Pulmonary artery endothelial cell (primary cell): ENCODE measurements around the gene MCM3AP. TPM values are rescaled to one million over a fixed set of nuclear protein-coding genes. Genes with fewer than 3 reads are reported as not detected.

ENCODE experiments used
- DNase-seq: peaks from one replicate; pipeline ENCODE4 v3.0.0-alpha.2; 2011; ENCODE audit warnings: low read depth, low spot score
- total RNA-seq: library from RNA; depleted of rRNA; stranded (reverse); fragments of >200 nt; gene quantifications from 2 replicates; pipeline ENCODE4 v1.2.3, GENCODE V29; 2014

Gene MCM3AP
- total RNA-seq, 1 donor from 2014 or later: 87.0 TPM

- no peak for DNase-seq
Observed at GRCh38 chr21:46273341-46273740, 12.1 kb downstream of the MCM3AP start.

- no peak for DNase-seq
Observed at GRCh38 chr21:46269466-46269865, 15.9 kb downstream of the MCM3AP start.

- DNase-seq: no peak
Observed at GRCh38 chr21:46268371-46268770, 17.0 kb downstream of the MCM3AP start.

GRCh38 chr21:46266946-46267345, 18.5 kb downstream of the MCM3AP start:
- DNase-seq: no peak

- DNase-seq: no peak
Observed at GRCh38 chr21:46265736-46266525, 19.5 kb downstream of the MCM3AP start.

- no peak for DNase-seq
Observed at GRCh38 chr21:46264690-46265144, 20.7 kb downstream of the MCM3AP start.

- no peak for DNase-seq
Observed at GRCh38 chr21:46264046-46264689, 21.2 kb downstream of the MCM3AP start.

GRCh38 chr21:46256501-46256994, 28.9 kb downstream of the MCM3AP start:
- DNase-seq: no peak

- DNase-seq: no peak
Observed at GRCh38 chr21:46255758-46256337, 29.6 kb downstream of the MCM3AP start.

- no peak for DNase-seq
Observed at GRCh38 chr21:46255166-46255565, 30.2 kb downstream of the MCM3AP start.

- no peak for DNase-seq
Observed at GRCh38 chr21:46254208-46254975, 31.0 kb downstream of the MCM3AP start.

- no peak for DNase-seq
Observed at GRCh38 chr21:46253610-46254124, 31.7 kb downstream of the MCM3AP start.

GRCh38 chr21:46252840-46253239, 32.6 kb downstream of the MCM3AP start:
- no peak for DNase-seq

- no peak for DNase-seq
Observed at GRCh38 chr21:46250146-46250725, 35.2 kb downstream of the MCM3AP start.

GRCh38 chr21:46248827-46249226, 36.6 kb downstream of the MCM3AP start:
- no peak for DNase-seq

- DNase-seq: no peak
Observed at GRCh38 chr21:46248422-46248782, 37.0 kb downstream of the MCM3AP start.

GRCh38 chr21:46247699-46248421, 37.6 kb downstream of the MCM3AP start:
- DNase-seq: no peak

- DNase-seq: no peak
Observed at GRCh38 chr21:46246345-46246744, 39.1 kb downstream of the MCM3AP start.

GRCh38 chr21:46245213-46245915, 40.0 kb downstream of the MCM3AP start:
- no peak for DNase-seq

- no peak for DNase-seq
Observed at GRCh38 chr21:46244602-46245001, 40.8 kb downstream of the MCM3AP start.
